RCC 7860 (cell line): ENCODE data around the gene OR2V2.
A peak's percentile ranks its signal among the peaks of the same experiment; 100 is the strongest.

ENCODE experiments used
- DNase-seq: peaks from one replicate; pipeline ENCODE4 v3.0.0-alpha.2; 2015; ENCODE audit warnings: low spot score
- FAIRE-seq: peaks from 2 replicates; lab custom pipeline; 2012; peaks lifted over from hg19 to GRCh38; lab: Jason Lieb, UNC

Gene OR2V2

DNA sequence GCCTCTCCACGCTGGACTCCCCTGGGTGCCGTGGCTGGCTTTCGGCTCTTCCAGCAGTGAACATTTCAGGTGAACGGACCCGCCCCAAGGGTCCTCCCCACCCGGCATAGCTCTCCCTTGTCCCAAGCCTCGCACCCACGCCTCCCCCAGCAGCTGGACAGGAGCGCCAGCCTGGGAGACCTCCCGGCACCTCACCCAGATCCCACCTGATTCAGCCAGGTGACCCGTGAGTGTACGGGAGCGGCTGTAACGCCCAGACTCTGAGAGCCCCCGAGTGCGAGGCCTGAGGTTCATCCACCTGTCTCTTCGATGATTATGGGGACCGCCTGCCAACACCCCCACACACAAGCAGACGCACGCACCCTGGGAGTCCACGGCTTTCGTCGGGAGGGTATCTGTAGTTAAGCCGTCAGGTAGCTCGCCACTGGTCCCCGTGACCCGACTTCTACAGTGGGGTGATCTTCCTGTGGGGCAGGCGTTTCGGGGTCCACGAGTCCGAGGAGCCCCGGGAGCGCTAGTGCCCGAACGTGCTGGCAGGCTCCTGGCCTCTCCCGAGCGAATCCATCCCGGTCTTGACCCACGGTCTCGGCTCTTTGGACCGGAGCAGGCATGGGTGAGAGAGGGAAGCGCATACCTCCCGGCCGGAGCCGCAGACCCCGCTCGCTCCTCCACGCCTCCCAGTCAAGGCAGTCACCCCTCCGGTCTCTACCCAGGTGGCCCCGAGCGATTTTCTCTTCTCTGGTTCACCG, 42.8 kb downstream of the OR2V2 start:
- DNase-seq: no peak
- no peak for FAIRE-seq

GRCh38 chr5:181190711-181191525, 43.5 kb downstream of the OR2V2 start:
- FAIRE-seq (no peak), DNase-seq (no peak)

DNA sequence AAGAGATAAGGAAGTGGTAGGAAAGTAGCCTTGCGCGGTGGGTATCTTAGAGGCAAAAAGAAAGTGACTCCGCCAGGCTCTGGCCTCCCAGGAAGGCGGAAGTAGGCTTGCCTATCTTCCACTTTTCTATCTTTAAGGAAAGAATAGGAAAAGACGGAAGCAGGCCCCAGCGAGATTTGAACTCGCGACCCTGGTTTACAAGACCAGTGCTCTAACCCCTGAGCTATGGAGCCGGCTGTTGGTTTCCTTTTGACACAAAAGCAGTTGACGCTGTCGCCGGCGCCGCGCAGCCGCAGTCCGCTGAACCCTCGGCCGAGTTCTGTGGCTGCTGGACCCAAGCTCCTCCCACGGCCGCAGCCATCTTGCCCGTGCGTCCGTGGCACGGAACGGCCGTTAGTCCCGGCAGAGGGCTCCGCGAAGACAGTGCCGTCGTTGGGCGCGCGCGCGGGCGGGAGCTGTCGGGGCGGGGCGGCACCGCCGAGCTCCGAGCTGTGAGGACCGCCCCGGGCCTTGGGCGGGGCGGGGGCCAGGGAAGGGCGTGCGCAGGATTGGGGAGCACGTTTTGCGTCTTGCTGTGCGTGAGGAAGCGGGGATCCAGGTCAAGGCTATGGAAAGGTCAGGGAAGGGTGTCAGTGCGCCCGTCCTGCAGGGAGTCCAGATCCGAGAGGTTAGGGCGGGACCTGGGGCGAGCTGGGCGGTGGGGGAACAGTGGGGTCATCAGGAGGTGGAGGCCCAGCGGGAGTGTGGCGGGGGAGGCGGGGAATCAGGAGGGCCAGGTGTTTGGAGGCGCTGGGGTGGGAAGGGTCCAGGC, 44.3 kb downstream of the OR2V2 start:
- no peak for FAIRE-seq

DNA sequence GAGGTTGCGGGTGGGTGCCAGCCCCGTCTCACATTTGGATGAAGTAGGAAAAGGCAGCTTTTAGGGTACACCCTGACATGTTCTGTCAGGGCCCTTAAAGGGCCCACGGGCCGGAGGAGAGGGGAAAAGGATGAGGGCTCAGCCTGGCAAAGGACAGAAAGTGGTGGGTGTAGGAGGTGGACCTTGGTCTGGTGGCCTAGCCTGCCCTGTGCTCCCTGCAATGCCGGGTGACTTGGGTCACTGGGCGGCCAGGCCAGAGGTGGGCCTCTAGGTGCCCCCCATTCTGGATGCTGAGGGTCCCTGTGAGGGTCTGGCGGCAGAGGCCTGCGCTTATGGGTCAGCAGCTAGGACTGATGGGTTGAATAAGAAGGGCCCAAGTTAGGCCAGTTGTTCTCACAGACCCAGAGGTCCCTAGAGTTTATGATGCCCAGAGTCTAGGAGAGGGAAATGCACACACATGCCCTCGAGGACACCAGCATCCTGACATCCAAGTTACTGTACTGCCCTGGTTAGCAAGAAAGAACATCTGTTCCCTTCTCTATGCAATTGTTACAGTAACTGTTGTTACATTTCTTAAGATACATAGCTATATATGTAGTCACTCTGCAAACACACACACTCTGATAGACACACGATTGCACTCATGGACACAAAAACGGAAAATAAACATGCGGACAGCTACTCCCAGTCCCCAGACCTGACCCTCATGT, 45.1 kb downstream of the OR2V2 start:
- FAIRE-seq (no peak), DNase-seq (no peak)

More for the DNA sequence above, 44.3 kb downstream of the OR2V2 start:
- DNase-seq: peak; percentile 93

DNA sequence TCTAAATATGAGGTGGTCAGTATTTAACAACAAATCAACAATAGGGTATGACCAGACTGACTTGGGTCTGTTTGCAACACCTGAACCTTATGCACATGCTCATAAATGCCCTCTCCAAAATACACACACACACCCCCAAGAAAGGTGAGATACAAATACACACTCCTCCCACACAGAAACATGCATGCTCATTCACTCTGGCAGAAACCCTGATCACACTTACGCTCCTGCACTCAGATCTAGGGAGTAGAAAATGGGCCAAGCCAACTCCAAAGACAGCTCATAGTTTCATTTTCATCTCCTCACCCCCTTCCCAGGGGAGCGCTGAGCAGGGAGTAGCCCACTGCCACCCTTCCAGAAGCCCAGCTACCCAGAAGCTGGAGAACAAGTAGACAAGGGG, 46.3 kb downstream of the OR2V2 start:
- DNase-seq: no peak
- FAIRE-seq: no peak

- DNase-seq (no peak), FAIRE-seq (no peak)
These were observed 47.3 kb downstream of the OR2V2 start for GRCh38 chr5:181194489-181195248.

DNA sequence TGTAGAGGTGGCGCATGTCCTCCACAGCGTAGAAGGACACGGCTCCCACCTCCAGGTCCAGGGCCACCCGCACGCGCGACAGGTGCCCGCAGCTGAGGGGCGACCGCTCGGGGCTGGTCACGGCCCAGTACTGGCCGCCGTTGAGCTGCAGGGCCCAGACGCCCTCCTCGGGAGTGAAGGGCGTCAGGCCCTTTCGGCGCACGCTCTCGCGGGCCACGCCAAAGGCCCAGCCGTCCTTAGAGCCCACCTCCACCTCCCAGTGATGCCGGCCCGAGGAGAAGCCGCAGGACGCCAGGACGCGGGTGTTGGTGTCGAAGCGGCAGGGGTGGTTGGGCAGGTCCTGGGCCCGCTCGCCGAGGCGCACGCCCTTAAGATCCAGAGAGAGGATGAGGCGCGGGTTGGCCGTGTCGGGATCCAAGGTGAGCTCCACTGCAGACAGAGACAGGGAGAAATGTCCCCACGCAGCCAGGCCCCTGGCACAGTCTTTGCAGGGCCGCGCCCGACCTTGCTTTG, 47.9 kb downstream of the OR2V2 start:
- DNase-seq (no peak), FAIRE-seq (no peak)

GRCh38 chr5:181197326-181197951, 50.1 kb downstream of the OR2V2 start:
- DNase-seq (no peak), FAIRE-seq (no peak)

GRCh38 chr5:181198106-181198685, 50.8 kb downstream of the OR2V2 start:
- no peak for DNase-seq
- no peak for FAIRE-seq

DNA sequence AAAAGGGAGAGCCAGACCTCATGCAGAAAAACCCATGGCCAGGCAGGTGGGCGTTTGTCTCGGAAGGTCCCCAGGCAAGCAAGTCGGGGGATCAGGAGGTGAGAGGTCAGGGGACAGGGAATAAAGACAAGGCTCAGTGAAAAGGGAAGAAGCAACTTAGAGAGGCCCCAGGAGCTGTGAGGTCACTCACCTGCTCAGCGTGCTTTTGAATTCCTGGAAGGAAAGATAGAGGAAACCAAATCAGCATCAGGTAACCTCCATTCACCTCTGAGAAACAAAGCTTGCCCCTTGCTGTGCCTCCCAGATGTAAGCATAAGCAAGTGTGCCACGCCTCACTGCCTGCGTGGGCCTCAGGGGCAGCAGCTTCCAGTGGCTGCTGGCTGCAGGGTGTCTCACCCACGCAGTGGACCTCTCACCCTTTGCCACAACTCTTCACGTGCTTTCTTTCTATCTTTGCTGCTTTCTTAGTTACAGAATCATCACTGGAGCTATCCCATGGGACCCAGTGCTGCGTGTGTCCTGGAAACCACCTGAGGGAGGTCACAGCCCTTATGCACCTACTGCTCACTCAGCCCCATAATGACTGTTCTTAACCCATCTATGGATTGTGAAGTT, 51.6 kb downstream of the OR2V2 start:
- DNase-seq: no peak
- FAIRE-seq: no peak

GRCh38 chr5:181199881-181200638, 52.7 kb downstream of the OR2V2 start:
- FAIRE-seq: no peak

DNA sequence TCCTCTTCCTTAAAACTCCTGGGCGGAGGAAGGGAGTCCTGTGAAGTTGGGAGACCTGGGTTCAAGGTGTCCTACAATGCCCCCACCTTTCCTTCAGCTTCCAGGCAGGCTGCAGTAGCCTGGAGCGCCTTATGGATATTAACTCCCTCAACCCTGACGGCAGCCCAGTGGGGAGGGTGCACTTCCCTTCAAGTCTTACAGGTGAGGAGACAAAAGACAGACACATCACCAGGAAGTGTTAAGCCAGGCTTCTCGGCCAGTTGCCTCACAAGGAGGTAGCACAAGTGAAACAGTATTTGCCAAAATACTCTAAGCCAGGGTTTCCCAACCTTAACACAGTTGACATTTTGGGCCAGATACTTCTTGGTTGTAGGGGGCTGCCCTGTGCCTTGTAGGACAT, 53.4 kb downstream of the OR2V2 start:
- DNase-seq (no peak), FAIRE-seq (no peak)

More at GRCh38 chr5:181199881-181200638, 52.7 kb downstream of the OR2V2 start:
- no peak for DNase-seq

GRCh38 chr5:181203093-181203711, 55.8 kb downstream of the OR2V2 start:
- no peak for FAIRE-seq
- DNase-seq: no peak

GRCh38 chr5:181203777-181204112, 56.4 kb downstream of the OR2V2 start:
- FAIRE-seq (no peak), DNase-seq (no peak)

GRCh38 chr5:181204113-181204825, 56.9 kb downstream of the OR2V2 start:
- FAIRE-seq (no peak), DNase-seq (no peak)

DNA sequence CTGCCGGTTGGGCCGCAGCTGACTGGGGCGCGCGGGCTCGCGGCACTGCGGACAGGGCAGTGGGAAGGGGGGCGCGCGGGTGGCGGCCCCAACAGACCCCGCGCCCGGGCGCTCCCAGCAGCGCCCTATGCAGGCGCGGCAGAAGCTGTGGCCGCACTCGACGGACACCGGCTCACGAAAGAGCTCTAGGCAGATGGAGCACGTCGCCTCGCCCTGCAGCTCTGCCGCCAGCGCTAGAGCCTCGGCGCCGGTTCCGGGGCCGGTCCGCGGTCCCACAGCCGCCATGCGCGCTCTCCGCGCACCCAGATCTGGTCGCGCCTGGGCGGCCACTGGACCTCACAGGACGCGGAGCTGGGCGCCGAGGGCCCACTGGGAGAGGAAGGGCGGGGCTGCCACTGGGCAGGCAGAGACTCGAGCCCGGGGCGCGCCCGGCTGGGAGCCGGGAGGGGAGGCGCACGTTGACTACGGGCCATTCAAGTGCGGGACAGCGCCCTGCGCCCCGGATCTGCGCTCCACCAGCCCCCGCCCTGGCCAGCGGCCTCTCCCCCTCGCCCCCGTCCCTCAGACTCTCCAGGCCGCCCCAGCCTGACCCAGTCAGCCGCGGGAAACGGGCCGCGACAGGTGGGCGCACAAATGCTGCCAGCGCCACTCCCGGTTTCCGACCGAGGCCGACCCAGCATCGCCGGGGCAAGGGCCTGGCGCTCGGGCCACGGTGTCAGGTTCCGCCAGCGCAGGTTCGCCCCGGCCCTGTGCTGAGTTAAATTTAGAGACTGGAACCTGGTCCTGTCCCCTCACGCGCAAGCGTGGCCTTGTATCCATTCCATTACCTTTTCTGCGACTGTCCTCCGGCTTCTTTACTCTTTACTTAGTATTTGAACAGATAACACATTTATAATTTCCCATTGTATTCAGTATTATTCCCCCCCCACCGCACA, 57.7 kb downstream of the OR2V2 start, which contains the start of gene TRIM7:
TRIM7 (minus strand) TSS at position 371 of the 935 bp plus-strand sequence; CDS start at position 285, 86 bp downstream.
- DNase-seq (no peak), FAIRE-seq (no peak)
